Fibroblast of lung (primary cell): ENCODE measurements around the gene ATAD3B.

Experiments
- EZH2 ChIP-seq: IDR thresholded peaks from 2 replicates; pipeline ENCODE4 v1.5.1; 2012; ENCODE audit warnings: low read length, control low read depth, mild to moderate bottlenecking; ENCODE audit errors: missing control alignments
- TF ChIP-seq, protein P1 (sequence below), 2 donors: IDR thresholded peaks in 1 of 2; conservative IDR thresholded peaks in 1 of 2; 1 replicate in 1 of 2; 2 replicates in 1 of 2; pipeline ENCODE4 v1.5.1; 2011 to 2012; ENCODE audit warnings: low read length in 2 of 2, control low read depth in 1 of 2, inconsistent platforms in 1 of 2, low read depth in 1 of 2, mild to moderate bottlenecking in 1 of 2

DNA sequence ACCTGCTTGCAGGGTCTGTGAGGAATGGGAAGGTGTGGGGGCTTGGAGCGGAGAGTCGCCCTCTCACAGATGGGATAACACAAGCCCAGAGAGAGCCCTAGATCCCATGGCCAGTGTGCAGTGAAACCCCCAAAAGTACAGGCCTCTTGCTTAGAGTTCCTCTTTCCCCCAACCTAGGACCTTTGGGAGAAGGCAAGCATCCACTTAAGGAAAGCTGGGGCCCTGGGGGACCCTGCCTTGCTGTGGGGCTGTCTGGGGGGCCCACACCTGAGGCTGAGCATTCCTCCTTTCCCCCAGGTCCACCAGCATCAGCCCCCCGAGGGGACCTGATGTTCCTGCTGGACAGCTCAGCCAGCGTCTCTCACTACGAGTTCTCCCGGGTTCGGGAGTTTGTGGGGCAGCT lies 34.9 kb upstream of the ATAD3B start:
- no peak for TF ChIP-seq EZH2
- TF ChIP-seq, protein P1, sequence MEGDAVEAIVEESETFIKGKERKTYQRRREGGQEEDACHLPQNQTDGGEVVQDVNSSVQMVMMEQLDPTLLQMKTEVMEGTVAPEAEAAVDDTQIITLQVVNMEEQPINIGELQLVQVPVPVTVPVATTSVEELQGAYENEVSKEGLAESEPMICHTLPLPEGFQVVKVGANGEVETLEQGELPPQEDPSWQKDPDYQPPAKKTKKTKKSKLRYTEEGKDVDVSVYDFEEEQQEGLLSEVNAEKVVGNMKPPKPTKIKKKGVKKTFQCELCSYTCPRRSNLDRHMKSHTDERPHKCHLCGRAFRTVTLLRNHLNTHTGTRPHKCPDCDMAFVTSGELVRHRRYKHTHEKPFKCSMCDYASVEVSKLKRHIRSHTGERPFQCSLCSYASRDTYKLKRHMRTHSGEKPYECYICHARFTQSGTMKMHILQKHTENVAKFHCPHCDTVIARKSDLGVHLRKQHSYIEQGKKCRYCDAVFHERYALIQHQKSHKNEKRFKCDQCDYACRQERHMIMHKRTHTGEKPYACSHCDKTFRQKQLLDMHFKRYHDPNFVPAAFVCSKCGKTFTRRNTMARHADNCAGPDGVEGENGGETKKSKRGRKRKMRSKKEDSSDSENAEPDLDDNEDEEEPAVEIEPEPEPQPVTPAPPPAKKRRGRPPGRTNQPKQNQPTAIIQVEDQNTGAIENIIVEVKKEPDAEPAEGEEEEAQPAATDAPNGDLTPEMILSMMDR (conservative IDR thresholded peaks at IDR 0.05 in 1 of 2, IDR thresholded peaks at IDR 0.05 in 1 of 2; ENCODE audit: low read depth in 1 of 2, low read length in 2 of 2): no peak
